ENCODE measurements around the gene NHEJ1.

- no peak for TF ChIP-seq POLR2A (IDR thresholded peaks at IDR 0.05)
- TF ChIP-seq CTCF (IDR thresholded peaks at IDR 0.05), result no peak
These were observed 122.0 kb downstream of the NHEJ1 start for GRCh38 chr2:219038600-219038999.
